Glomerular endothelial cell (primary cell): Measurements from ENCODE around the gene MYMK. TPM values are rescaled to one million over a fixed set of nuclear protein-coding genes. Genes with fewer than 3 reads are reported as not detected.

Source experiments
- DNase-seq: peaks from one replicate; pipeline ENCODE4 v3.0.0-alpha.2; 2011; ENCODE audit warnings: low read depth, low spot score; ENCODE audit errors: extremely low read depth
- total RNA-seq: library from RNA; depleted of rRNA; stranded (reverse); fragments of >200 nt; gene quantifications from 2 replicates; pipeline ENCODE4 v1.2.3, GENCODE V29; 2015

MYMK gene
- total RNA-seq, 1 donor from 2014 or later: not detected

- no peak for DNase-seq
Measured at GRCh38 chr9:133520121-133520835, 4.5 kb downstream of the MYMK start.

GRCh38 chr9:133519693-133520092, 5.1 kb downstream of the MYMK start:
- no peak for DNase-seq

GRCh38 chr9:133518706-133519449, 5.9 kb downstream of the MYMK start:
- DNase-seq: no peak

GRCh38 chr9:133518200-133518599, 6.6 kb downstream of the MYMK start:
- no peak for DNase-seq

GRCh38 chr9:133517711-133518110, 7.0 kb downstream of the MYMK start:
- no peak for DNase-seq

GRCh38 chr9:133516961-133517350, 7.8 kb downstream of the MYMK start:
- no peak for DNase-seq

GRCh38 chr9:133516256-133516960, 8.4 kb downstream of the MYMK start:
- DNase-seq: no peak

- DNase-seq: no peak
Measured at GRCh38 chr9:133515615-133516255, 9.0 kb downstream of the MYMK start.

- DNase-seq: no peak
Measured at GRCh38 chr9:133515240-133515610, 9.5 kb downstream of the MYMK start.

- no peak for DNase-seq
Measured at GRCh38 chr9:133514460-133515239, 10.1 kb downstream of the MYMK start.

GRCh38 chr9:133513214-133514100, 11.3 kb downstream of the MYMK start:
- no peak for DNase-seq

GRCh38 chr9:133512253-133513213, 12.2 kb downstream of the MYMK start:
- DNase-seq: no peak

- DNase-seq: no peak
Measured at GRCh38 chr9:133511607-133512006, 13.2 kb downstream of the MYMK start.

GRCh38 chr9:133510926-133511505, 13.7 kb downstream of the MYMK start:
- no peak for DNase-seq

GRCh38 chr9:133509179-133510083, 15.3 kb downstream of the MYMK start:
- DNase-seq: no peak

- DNase-seq: no peak
Measured at GRCh38 chr9:133508046-133508445, 16.7 kb downstream of the MYMK start.
